Right atrium auricular region (tissue), 2 donors: ENCODE data around the gene NKX2-4. TPM values are rescaled to one million over a fixed set of nuclear protein-coding genes. Genes with fewer than 3 reads are reported as not detected.

Source experiments
- DNase-seq: peaks from one replicate; pipeline ENCODE4 v3.0.0-alpha.2; 2019; ENCODE audit warnings: low spot score
- H3K27ac ChIP-seq, 2 donors: fragments of 200-600 bp; sonication (generic); 1 replicate in 1 of 2; 2 replicates in 1 of 2; pipeline ENCODE4 v1.5.1; 2016 to 2019
- H3K27me3 ChIP-seq, 2 donors: fragments of 200-600 bp; sonication (generic); one replicate each; pipeline versions ENCODE4 v1.5.1 to v1.6.0; 2017 to 2019
- H3K36me3 ChIP-seq: fragments of 200-600 bp; sonication (generic); one replicate; pipeline ENCODE4 v1.5.1; 2016
- H3K4me1 ChIP-seq, 2 donors: fragments of 200-600 bp; sonication (generic); one replicate each; pipeline versions ENCODE4 v1.5.1 to v1.6.0; 2017 to 2019
- H3K4me3 ChIP-seq, 2 donors: fragments of 200-600 bp; sonication (generic); 1 replicate in 1 of 2; 2 replicates in 1 of 2; pipeline ENCODE4 v1.5.1; 2017 to 2019; ENCODE audit warnings: mild to moderate bottlenecking in 1 of 2, moderate library complexity in 1 of 2
- H3K9me3 ChIP-seq, 2 donors: fragments of 200-600 bp; sonication (generic); one replicate each; pipeline ENCODE4 v1.5.1; 2019
- total RNA-seq, 2 donors: library from RNA; depleted of rRNA; stranded (reverse); fragments of >200 nt; gene quantifications; one replicate each; pipeline ENCODE4 v1.1.0, GENCODE V29; 2016
- TF ChIP-seq, protein P1 (sequence below), 2 donors: fragments of 200-600 bp; sonication (generic); IDR thresholded peaks; one replicate each; pipeline ENCODE4 v1.5.1; 2019; ENCODE audit warnings: antibody characterized with exemption in 2 of 2

NKX2-4 gene
- total RNA-seq, 2 donors from 2014 or later = not detected

DNA sequence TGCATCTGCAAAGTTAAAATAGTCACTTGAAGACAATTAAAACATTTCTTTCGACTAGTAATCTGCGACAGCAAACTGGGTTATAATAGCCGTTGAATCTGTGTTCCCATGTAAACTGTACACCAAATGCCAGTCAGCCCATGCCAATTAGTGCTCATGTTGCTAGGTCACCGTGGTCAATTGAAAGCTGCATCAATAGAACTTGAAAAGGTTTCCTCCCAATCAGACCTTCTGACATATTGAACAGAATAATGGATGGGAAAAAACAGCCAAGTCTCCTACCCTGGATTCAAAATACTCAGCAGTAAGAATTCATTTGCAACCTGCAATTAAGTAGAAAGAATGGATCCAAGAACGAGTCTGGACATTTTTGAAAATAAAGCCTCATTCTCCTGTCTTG lies 11.2 kb downstream of the NKX2-4 start:
- H3K27ac ChIP-seq = no peak overlapping the region
- H3K27me3 ChIP-seq = no peaks in the 10 kb centered on the region
- H3K36me3 ChIP-seq = peaks cover 72% of the 10 kb centered on the region
- H3K4me1 ChIP-seq = no peaks in the 10 kb centered on the region
- H3K9me3 ChIP-seq = no peaks in the 10 kb centered on the region
- H3K4me3 ChIP-seq = no peak overlapping the region
- TF ChIP-seq, protein P1, sequence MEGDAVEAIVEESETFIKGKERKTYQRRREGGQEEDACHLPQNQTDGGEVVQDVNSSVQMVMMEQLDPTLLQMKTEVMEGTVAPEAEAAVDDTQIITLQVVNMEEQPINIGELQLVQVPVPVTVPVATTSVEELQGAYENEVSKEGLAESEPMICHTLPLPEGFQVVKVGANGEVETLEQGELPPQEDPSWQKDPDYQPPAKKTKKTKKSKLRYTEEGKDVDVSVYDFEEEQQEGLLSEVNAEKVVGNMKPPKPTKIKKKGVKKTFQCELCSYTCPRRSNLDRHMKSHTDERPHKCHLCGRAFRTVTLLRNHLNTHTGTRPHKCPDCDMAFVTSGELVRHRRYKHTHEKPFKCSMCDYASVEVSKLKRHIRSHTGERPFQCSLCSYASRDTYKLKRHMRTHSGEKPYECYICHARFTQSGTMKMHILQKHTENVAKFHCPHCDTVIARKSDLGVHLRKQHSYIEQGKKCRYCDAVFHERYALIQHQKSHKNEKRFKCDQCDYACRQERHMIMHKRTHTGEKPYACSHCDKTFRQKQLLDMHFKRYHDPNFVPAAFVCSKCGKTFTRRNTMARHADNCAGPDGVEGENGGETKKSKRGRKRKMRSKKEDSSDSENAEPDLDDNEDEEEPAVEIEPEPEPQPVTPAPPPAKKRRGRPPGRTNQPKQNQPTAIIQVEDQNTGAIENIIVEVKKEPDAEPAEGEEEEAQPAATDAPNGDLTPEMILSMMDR (IDR thresholded peaks at IDR 0.05) = no peak
- no peak for DNase-seq

DNA sequence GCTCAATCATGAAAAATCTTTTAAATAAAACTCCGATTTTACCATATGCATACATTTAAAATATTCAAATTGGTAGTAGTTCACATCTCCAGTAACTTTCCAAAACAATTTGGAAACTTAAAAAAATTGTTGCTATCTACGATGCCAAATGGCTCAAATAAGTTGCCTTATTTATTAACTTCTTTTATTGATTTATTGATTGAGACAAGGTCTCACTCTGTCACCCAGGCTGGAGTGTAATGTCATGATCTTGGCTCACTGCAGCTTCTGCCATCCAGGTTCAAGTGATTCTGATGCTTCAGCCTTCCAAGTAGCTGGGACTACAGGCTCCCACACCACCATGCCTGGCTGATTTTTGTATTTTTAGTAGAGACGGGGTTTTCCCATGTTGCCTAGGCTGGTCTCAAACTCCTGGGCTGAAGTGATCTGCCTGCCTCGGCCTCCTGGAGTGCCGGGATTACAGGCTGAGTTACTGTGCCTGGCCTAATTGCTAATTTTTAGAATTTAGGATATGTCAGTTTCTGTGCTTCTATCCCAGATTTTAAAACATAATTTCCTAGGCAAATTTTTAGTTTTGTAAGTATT lies 12.9 kb downstream of the NKX2-4 start:
- Histone ChIP-seq H3K27me3 (no peaks in the 10 kb centered on the region), H3K36me3 (peaks cover 69% of the 10 kb centered on the region), H3K4me1 (no peaks in the 10 kb centered on the region), H3K4me3 (no peak overlapping the region), H3K9me3 (no peaks in the 10 kb centered on the region), H3K27ac (no peak overlapping the region)
- TF ChIP-seq, protein P1 (IDR thresholded peaks at IDR 0.05) = no peak
- no peak for DNase-seq

DNA sequence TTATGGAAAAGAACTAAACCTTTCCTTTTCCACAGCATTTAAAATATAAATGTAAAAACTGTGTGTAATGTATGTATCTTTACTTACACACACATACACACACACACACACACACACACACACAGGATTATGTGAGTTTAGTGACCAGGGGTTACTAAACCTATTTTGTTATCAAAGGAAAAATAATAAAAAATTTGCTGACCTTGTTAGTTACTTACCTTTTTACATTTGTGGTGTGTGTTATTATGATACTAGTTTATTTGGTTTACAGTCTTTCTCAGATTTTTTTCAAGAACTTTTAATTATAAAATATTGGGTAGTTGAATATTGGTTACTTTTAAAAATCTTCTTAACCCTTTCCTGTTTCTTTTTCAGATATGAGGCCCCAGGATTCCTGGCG lies 15.7 kb downstream of the NKX2-4 start:
- H3K9me3 ChIP-seq = no peaks in the 10 kb centered on the region
- H3K27ac ChIP-seq = no peak overlapping the region
- H3K36me3 ChIP-seq = peaks cover 41% of the 10 kb centered on the region
- H3K4me3 ChIP-seq = no peak overlapping the region
- DNase-seq = no peak
- H3K4me1 ChIP-seq = no peaks in the 10 kb centered on the region
- H3K27me3 ChIP-seq = no peaks in the 10 kb centered on the region
- TF ChIP-seq, protein P1 (IDR thresholded peaks at IDR 0.05) = no peak

DNA sequence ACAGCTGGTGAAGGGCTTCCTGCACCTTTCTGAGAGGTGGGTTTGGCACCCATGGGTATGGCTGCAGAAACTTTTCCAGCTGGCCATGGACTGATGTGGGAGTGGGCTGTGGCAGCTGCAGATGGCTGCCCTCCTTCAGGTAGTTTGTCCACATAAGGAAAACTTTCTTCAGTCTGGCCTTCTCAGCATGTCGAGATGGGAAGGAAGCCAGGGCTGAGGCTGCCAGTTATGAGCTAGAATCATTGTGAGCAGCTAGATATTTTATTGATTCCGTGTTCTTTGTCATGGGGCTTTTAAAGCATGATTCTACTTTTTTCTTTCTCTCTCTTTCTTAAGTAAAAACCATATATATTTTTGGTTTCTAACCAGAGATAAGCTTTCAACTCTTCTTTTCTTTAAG lies 16.6 kb downstream of the NKX2-4 start:
- Histone ChIP-seq H3K9me3 (no peaks in the 10 kb centered on the region), H3K27ac (no peak overlapping the region), H3K27me3 (no peaks in the 10 kb centered on the region), H3K4me1 (no peaks in the 10 kb centered on the region), H3K4me3 (no peak overlapping the region), H3K36me3 (peaks cover 32% of the 10 kb centered on the region)
- TF ChIP-seq, protein P1 (IDR thresholded peaks at IDR 0.05) = no peak
- no peak for DNase-seq

DNA sequence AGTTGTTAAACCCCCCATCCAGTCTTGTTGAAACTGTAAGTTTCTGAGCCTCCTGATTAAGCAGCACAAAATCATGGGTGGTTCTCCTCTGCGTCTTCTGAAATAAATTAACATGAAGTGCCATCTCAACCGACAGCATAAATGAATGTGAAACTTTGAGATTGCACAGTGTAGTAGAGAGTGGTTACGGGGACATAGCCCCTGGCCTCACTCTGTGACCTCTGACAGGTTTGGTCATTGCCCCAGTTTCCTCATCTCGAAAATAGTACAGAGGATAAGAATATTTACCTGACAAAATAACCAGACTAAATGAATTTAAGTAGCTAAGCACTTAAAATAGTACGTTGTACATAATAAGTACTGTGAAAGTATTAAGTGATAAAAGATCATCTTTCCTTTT lies 19.1 kb downstream of the NKX2-4 start:
- TF ChIP-seq, protein P1 (IDR thresholded peaks at IDR 0.05) = no peak
- DNase-seq = no peak
- H3K4me1 ChIP-seq = no peaks in the 10 kb centered on the region
- H3K36me3 ChIP-seq = peaks cover 13% of the 10 kb centered on the region
- no peaks in the 10 kb centered on the region for H3K27me3 ChIP-seq
- no peak overlapping the region for H3K27ac ChIP-seq
- H3K4me3 ChIP-seq = no peak overlapping the region
- H3K9me3 ChIP-seq = no peaks in the 10 kb centered on the region

DNA sequence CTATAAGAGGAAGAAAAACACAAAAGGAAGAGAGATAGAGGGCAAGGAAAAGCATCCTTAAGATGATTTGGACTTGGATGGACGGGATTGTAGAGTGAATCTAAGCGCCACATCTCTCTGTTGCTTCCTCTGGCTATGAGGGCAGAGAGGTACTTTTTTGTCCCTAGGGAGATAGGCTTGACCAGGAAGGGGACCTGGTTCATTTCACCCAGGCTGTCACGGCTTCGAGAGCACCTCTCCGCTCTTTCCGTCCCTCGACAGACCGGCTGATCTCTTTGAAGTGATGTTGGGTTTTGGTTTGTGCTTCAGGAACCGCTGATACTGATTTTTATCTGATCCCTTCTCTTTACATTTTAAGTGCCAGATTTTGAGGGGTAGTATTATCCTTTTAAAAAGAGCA lies 19.6 kb downstream of the NKX2-4 start:
- no peak for DNase-seq
- Histone ChIP-seq H3K9me3 (no peaks in the 10 kb centered on the region), H3K27me3 (no peaks in the 10 kb centered on the region), H3K4me3 (no peak overlapping the region), H3K36me3 (peaks cover 10% of the 10 kb centered on the region), H3K27ac (no peak overlapping the region), H3K4me1 (no peaks in the 10 kb centered on the region)
- TF ChIP-seq, protein P1 (IDR thresholded peaks at IDR 0.05) = no peak
